ENCODE results near the gene STARD3. TPM values are rescaled to one million over a fixed set of nuclear protein-coding genes. Genes with fewer than 3 reads are reported as not detected.

Gene STARD3
- polyA plus RNA-seq, 1 donor: 57.9 TPM

GRCh38 chr17:39628655-39629493 is 8.1 kb upstream of the STARD3 start:
- no peak overlapping the region for H3K4me3 ChIP-seq (ENCODE audit: low read length)
- H3K27me3 ChIP-seq (ENCODE audit: control insufficient read depth, insufficient read depth, low read length): peaks cover 16% of the 10 kb centered on the region

GRCh38 chr17:39629494-39629880 is 7.5 kb upstream of the STARD3 start:
- no peak for DNase-seq
- H3K4me1 ChIP-seq (ENCODE audit: control insufficient read depth, insufficient read depth, low read length): peaks cover 60% of the 10 kb centered on the region
- H3K27me3 ChIP-seq (ENCODE audit: control insufficient read depth, insufficient read depth, low read length): peaks cover 16% of the 10 kb centered on the region
- H3K9me3 ChIP-seq (ENCODE audit: control insufficient read depth, low read depth, low read length): no peaks in the 10 kb centered on the region
- H3K4me3 ChIP-seq (ENCODE audit: low read length): no peak overlapping the region
- peak overlapping the region; percentile 74 for H3K27ac ChIP-seq (ENCODE audit: low read length)
- H3K36me3 ChIP-seq (ENCODE audit: control insufficient read depth, insufficient read depth, low read length): no peaks in the 10 kb centered on the region
- no CpG with 5 or more reads among the region's 3 CpGs for WGBS (ENCODE audit: insufficient coverage, low lambda C conversion rate)

More at GRCh38 chr17:39628655-39629493, 8.1 kb upstream of the STARD3 start:
- H3K27ac ChIP-seq (ENCODE audit: low read length): peak overlapping the region; percentile 74
- WGBS (ENCODE audit: insufficient coverage, low lambda C conversion rate): 40% methylated on average over 1 of the region's 10 CpGs
- DNase-seq: peak in 1 of 2 donors; percentile 77
- peaks cover 54% of the 10 kb centered on the region for H3K4me1 ChIP-seq (ENCODE audit: control insufficient read depth, insufficient read depth, low read length)
- no peaks in the 10 kb centered on the region for H3K9me3 ChIP-seq (ENCODE audit: control insufficient read depth, low read depth, low read length)
- no peaks in the 10 kb centered on the region for H3K36me3 ChIP-seq (ENCODE audit: control insufficient read depth, insufficient read depth, low read length)

GRCh38 chr17:39629898-39630297 is 7.0 kb upstream of the STARD3 start:
- no peaks in the 10 kb centered on the region for H3K36me3 ChIP-seq (ENCODE audit: control insufficient read depth, insufficient read depth, low read length)
- no peak overlapping the region for H3K27ac ChIP-seq (ENCODE audit: low read length)
- WGBS (ENCODE audit: insufficient coverage, low lambda C conversion rate): 87% methylated on average over 3 of the region's 12 CpGs
- DNase-seq: no peak
- H3K4me1 ChIP-seq (ENCODE audit: control insufficient read depth, insufficient read depth, low read length): peaks cover 62% of the 10 kb centered on the region
- H3K9me3 ChIP-seq (ENCODE audit: control insufficient read depth, low read depth, low read length): no peaks in the 10 kb centered on the region
- H3K27me3 ChIP-seq (ENCODE audit: control insufficient read depth, insufficient read depth, low read length): peaks cover 16% of the 10 kb centered on the region
- H3K4me3 ChIP-seq (ENCODE audit: low read length): no peak overlapping the region

GRCh38 chr17:39631403-39631802 is 5.5 kb upstream of the STARD3 start:
- Histone ChIP-seq H3K4me1 (ENCODE audit: control insufficient read depth, insufficient read depth, low read length) (peaks cover 61% of the 10 kb centered on the region), H3K9me3 (ENCODE audit: control insufficient read depth, low read depth, low read length) (no peaks in the 10 kb centered on the region), H3K27ac (ENCODE audit: low read length) (peak overlapping the region; percentile 75), H3K36me3 (ENCODE audit: control insufficient read depth, insufficient read depth, low read length) (no peaks in the 10 kb centered on the region), H3K4me3 (ENCODE audit: low read length) (no peak overlapping the region), H3K27me3 (ENCODE audit: control insufficient read depth, insufficient read depth, low read length) (peaks cover 8% of the 10 kb centered on the region)
- no CpG with 5 or more reads among the region's 6 CpGs for WGBS (ENCODE audit: insufficient coverage, low lambda C conversion rate)
- peak in 1 of 2 donors; percentile 73 for DNase-seq

- H3K27me3 ChIP-seq (ENCODE audit: control insufficient read depth, insufficient read depth, low read length): peaks cover 3% of the 10 kb centered on the region
- no peaks in the 10 kb centered on the region for H3K9me3 ChIP-seq (ENCODE audit: control insufficient read depth, low read depth, low read length)
- no peak overlapping the region for H3K4me3 ChIP-seq (ENCODE audit: low read length)
- peaks cover 60% of the 10 kb centered on the region for H3K4me1 ChIP-seq (ENCODE audit: control insufficient read depth, insufficient read depth, low read length)
- peak overlapping the region; percentile 75 for H3K27ac ChIP-seq (ENCODE audit: low read length)
- DNase-seq: peak; percentile 74 to 86
- WGBS (ENCODE audit: insufficient coverage, low lambda C conversion rate): no CpG with 5 or more reads among the region's 13 CpGs
- H3K36me3 ChIP-seq (ENCODE audit: control insufficient read depth, insufficient read depth, low read length): no peaks in the 10 kb centered on the region
Measured at GRCh38 chr17:39632153-39632941, 4.6 kb upstream of the STARD3 start.

GRCh38 chr17:39633570-39634183 is 3.3 kb upstream of the STARD3 start:
- Histone ChIP-seq H3K36me3 (ENCODE audit: control insufficient read depth, insufficient read depth, low read length) (no peaks in the 10 kb centered on the region), H3K4me3 (ENCODE audit: low read length) (no peak overlapping the region), H3K27me3 (ENCODE audit: control insufficient read depth, insufficient read depth, low read length) (no peaks in the 10 kb centered on the region), H3K27ac (ENCODE audit: low read length) (peak overlapping the region; percentile 75), H3K4me1 (ENCODE audit: control insufficient read depth, insufficient read depth, low read length) (peaks cover 61% of the 10 kb centered on the region), H3K9me3 (ENCODE audit: control insufficient read depth, low read depth, low read length) (no peaks in the 10 kb centered on the region)
- WGBS (ENCODE audit: insufficient coverage, low lambda C conversion rate): no CpG with 5 or more reads among the region's 8 CpGs
- DNase-seq: no peak

- no CpG with 5 or more reads among the region's 2 CpGs for WGBS (ENCODE audit: insufficient coverage, low lambda C conversion rate)
- DNase-seq: peak in 1 of 2 donors; percentile 45
- H3K4me1 ChIP-seq (ENCODE audit: control insufficient read depth, insufficient read depth, low read length): peaks cover 54% of the 10 kb centered on the region
- H3K36me3 ChIP-seq (ENCODE audit: control insufficient read depth, insufficient read depth, low read length): no peaks in the 10 kb centered on the region
- no peaks in the 10 kb centered on the region for H3K9me3 ChIP-seq (ENCODE audit: control insufficient read depth, low read depth, low read length)
- no peak overlapping the region for H3K4me3 ChIP-seq (ENCODE audit: low read length)
- H3K27me3 ChIP-seq (ENCODE audit: control insufficient read depth, insufficient read depth, low read length): no peaks in the 10 kb centered on the region
- no peak overlapping the region for H3K27ac ChIP-seq (ENCODE audit: low read length)
Measured at GRCh38 chr17:39634384-39634871, 2.5 kb upstream of the STARD3 start.

- Histone ChIP-seq H3K4me1 (ENCODE audit: control insufficient read depth, insufficient read depth, low read length) (peaks cover 64% of the 10 kb centered on the region), H3K27ac (ENCODE audit: low read length) (no peak overlapping the region)
Measured at GRCh38 chr17:39635614-39636176, 1.2 kb upstream of the STARD3 start.

GRCh38 chr17:39636587-39636926 is 387 bp upstream of the STARD3 start:
- Histone ChIP-seq H3K27ac (ENCODE audit: low read length) (peak overlapping the region; percentile 78), H3K4me1 (ENCODE audit: control insufficient read depth, insufficient read depth, low read length) (peaks cover 63% of the 10 kb centered on the region), H3K27me3 (ENCODE audit: control insufficient read depth, insufficient read depth, low read length) (no peaks in the 10 kb centered on the region), H3K9me3 (ENCODE audit: control insufficient read depth, low read depth, low read length) (no peaks in the 10 kb centered on the region), H3K4me3 (ENCODE audit: low read length) (peak overlapping the region; percentile 86), H3K36me3 (ENCODE audit: control insufficient read depth, insufficient read depth, low read length) (no peaks in the 10 kb centered on the region)
- DNase-seq: peak in 1 of 2 donors; percentile 26
- no CpG with 5 or more reads among the region's 6 CpGs for WGBS (ENCODE audit: insufficient coverage, low lambda C conversion rate)

More at GRCh38 chr17:39635614-39636176, 1.2 kb upstream of the STARD3 start:
- DNase-seq: no peak
- no peaks in the 10 kb centered on the region for H3K36me3 ChIP-seq (ENCODE audit: control insufficient read depth, insufficient read depth, low read length)
- no CpG with 5 or more reads among the region's 8 CpGs for WGBS (ENCODE audit: insufficient coverage, low lambda C conversion rate)
- no peaks in the 10 kb centered on the region for H3K27me3 ChIP-seq (ENCODE audit: control insufficient read depth, insufficient read depth, low read length)
- no peaks in the 10 kb centered on the region for H3K9me3 ChIP-seq (ENCODE audit: control insufficient read depth, low read depth, low read length)
- no peak overlapping the region for H3K4me3 ChIP-seq (ENCODE audit: low read length)

GRCh38 chr17:39638317-39638716 is 1.4 kb downstream of the STARD3 start:
- no peak overlapping the region for H3K27ac ChIP-seq (ENCODE audit: low read length)
- no peaks in the 10 kb centered on the region for H3K36me3 ChIP-seq (ENCODE audit: control insufficient read depth, insufficient read depth, low read length)
- peak overlapping the region; percentile 86 for H3K4me3 ChIP-seq (ENCODE audit: low read length)
- H3K4me1 ChIP-seq (ENCODE audit: control insufficient read depth, insufficient read depth, low read length): peaks cover 50% of the 10 kb centered on the region
- no peaks in the 10 kb centered on the region for H3K9me3 ChIP-seq (ENCODE audit: control insufficient read depth, low read depth, low read length)
- DNase-seq: no peak
- H3K27me3 ChIP-seq (ENCODE audit: control insufficient read depth, insufficient read depth, low read length): no peaks in the 10 kb centered on the region
- WGBS (ENCODE audit: insufficient coverage, low lambda C conversion rate): no CpG with 5 or more reads among the region's 7 CpGs

Measured in large intestine (tissue), 3 donors.